Suprapubic skin (tissue), 4 donors: ENCODE data around the gene KCTD21.

Experiments
- CTCF ChIP-seq, 2 donors: fragments of 200-600 bp in 1 of 2; fragments of 450-650 bp in 1 of 2; sonication (generic) in 1 of 2; IDR thresholded peaks; one replicate each; pipeline ENCODE4 v1.5.1; 2016 to 2019; ENCODE audit warnings: antibody characterized with exemption in 2 of 2, mild to moderate bottlenecking in 1 of 2, moderate library complexity in 1 of 2
- EP300 ChIP-seq: sonication (generic); formaldehyde crosslinking; IDR thresholded peaks from one replicate; pipeline ENCODE4 v1.6.1; 2017; ENCODE audit warnings: antibody characterized with exemption
- POLR2A ChIP-seq, 2 donors: fragments of 450-650 bp; IDR thresholded peaks; one replicate each; pipeline ENCODE4 v1.6.1; 2017; ENCODE audit warnings: antibody characterized with exemption in 2 of 2, mild to moderate bottlenecking in 2 of 2, moderate library complexity in 2 of 2
- POLR2AphosphoS5 ChIP-seq, 3 donors: sonication (generic); formaldehyde crosslinking; IDR thresholded peaks; one replicate each; pipeline ENCODE4 v1.6.1; 2017; ENCODE audit warnings: antibody characterized with exemption in 3 of 3

- TF ChIP-seq POLR2AphosphoS5 (IDR thresholded peaks at IDR 0.05) (no peak), POLR2A (IDR thresholded peaks at IDR 0.05) (no peak), CTCF (IDR thresholded peaks at IDR 0.05) (no peak), EP300 (no peak)
These were observed 42.9 kb downstream of the KCTD21 start for GRCh38 chr11:78145511-78146025.
